ENCODE data around the gene PARP11. TPM values are rescaled to one million over a fixed set of nuclear protein-coding genes. Genes with fewer than 3 reads are reported as not detected.

Gene PARP11
- total and polyA plus RNA-seq, 2 donors (not counting 1 experiment from before 2014, with no cell fraction given), result 6.4 to 26.3 TPM

DNA sequence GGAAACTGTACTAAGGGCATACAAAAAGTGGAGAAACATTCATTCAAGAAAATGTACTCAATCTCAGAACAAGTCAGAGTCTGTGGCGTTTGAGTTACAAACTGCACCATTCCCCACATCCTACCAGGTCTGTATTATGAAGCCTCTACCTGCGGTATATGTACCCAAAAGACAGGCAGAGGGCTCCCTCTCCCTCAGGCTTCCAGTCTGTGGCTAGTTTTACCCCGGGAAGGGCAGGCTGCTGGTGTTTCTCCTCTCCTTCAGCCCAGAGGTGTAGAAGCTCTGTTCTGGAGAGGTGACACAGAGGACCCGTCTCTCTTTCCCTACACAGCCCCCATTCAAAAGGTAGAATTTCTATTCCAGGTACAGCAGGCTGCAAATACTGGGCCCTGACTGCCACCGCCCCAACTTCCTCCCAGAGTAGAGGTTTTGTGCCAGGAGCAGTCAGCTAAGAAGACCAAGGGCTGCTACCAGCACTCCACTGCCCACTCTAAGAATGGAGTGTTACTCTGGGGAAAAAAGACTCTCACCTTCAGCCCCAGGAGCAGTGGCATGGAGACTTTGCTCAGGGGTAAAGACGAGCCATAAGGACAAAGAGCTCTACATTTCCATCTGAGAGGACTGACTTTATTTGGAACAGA lies 39.4 kb downstream of the PARP11 start:
- Histone ChIP-seq H3K79me2 (ENCODE audit: control insufficient read depth, insufficient read depth, low read length) (peaks cover 67% of the 10 kb centered on the region), H3K36me3 (replicated peaks in 1 of 2; ENCODE audit: control extremely low read depth in 1 of 2, control insufficient read depth in 1 of 2, extremely low read depth in 1 of 2, insufficient read depth in 2 of 2, low read length in 1 of 2) (peaks cover 5 to 7% of the 10 kb centered on the region in 2 experiments), H3K4me3 (ENCODE audit: control extremely low read depth in 1 of 5, extremely low read depth in 1 of 5, insufficient read depth in 1 of 5, low read depth in 2 of 5, low read length in 4 of 5) (no peak overlapping the region), H3K9ac (ENCODE audit: low read length) (no peak overlapping the region), H2AFZ (ENCODE audit: insufficient read depth, low read depth, low read length, poor library complexity, severe bottlenecking) (no peak overlapping the region), H3K9me3 (ENCODE audit: control extremely low read depth in 1 of 3, control insufficient read depth in 2 of 3, insufficient read depth in 1 of 3, low read length in 2 of 3) (no peaks in the 10 kb centered on the region), H4K20me1 (ENCODE audit: control insufficient read depth, insufficient read depth, low read length, poor library complexity, severe bottlenecking) (peaks cover 19% of the 10 kb centered on the region), H3K27ac (ENCODE audit: low read length in 2 of 2) (no peak overlapping the region), H3K4me2 (replicated peaks; ENCODE audit: low read depth, low read length, poor library complexity, severe bottlenecking) (no peak overlapping the region), H3K27me3 (replicated peaks in 1 of 4; ENCODE audit: control extremely low read depth in 1 of 4, control insufficient read depth in 3 of 4, insufficient read depth in 4 of 4, low read length in 3 of 4) (no peaks in the 10 kb centered on the region), H3K4me1 (ENCODE audit: control insufficient read depth in 2 of 2, insufficient read depth in 2 of 2, low read length in 2 of 2) (peaks cover 21 to 22% of the 10 kb centered on the region in 2 donors)
- H3K4me3 Mint-ChIP-seq, result no peak overlapping the region
- no peak for DNase-seq
- 100% methylated on average over 2 of the region's 6 CpGs for WGBS (ENCODE audit: insufficient coverage)
- ATAC-seq (ENCODE audit: low read depth), result no peak
- no peak overlapping the region for H3K27ac Mint-ChIP-seq
- ChIA-PET CTCF (no interaction called here), POLR2A (no interaction called here)
- intact Hi-C loops (cut with micrococcal nuclease), result no loop called here
- no peak for TF ChIP-seq EZH2 (IDR thresholded peaks at IDR 0.05; ENCODE audit: borderline replicate concordance, insufficient read depth, low read depth, low read length, poor library complexity, severe bottlenecking)
- TF ChIP-seq, protein P1, sequence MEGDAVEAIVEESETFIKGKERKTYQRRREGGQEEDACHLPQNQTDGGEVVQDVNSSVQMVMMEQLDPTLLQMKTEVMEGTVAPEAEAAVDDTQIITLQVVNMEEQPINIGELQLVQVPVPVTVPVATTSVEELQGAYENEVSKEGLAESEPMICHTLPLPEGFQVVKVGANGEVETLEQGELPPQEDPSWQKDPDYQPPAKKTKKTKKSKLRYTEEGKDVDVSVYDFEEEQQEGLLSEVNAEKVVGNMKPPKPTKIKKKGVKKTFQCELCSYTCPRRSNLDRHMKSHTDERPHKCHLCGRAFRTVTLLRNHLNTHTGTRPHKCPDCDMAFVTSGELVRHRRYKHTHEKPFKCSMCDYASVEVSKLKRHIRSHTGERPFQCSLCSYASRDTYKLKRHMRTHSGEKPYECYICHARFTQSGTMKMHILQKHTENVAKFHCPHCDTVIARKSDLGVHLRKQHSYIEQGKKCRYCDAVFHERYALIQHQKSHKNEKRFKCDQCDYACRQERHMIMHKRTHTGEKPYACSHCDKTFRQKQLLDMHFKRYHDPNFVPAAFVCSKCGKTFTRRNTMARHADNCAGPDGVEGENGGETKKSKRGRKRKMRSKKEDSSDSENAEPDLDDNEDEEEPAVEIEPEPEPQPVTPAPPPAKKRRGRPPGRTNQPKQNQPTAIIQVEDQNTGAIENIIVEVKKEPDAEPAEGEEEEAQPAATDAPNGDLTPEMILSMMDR (IDR thresholded peaks at IDR 0.05), result no peak
- no peaks in the 10 kb centered on the region for H3K27me3 Mint-ChIP-seq
- no peaks in the 10 kb centered on the region for H3K9me3 Mint-ChIP-seq (ENCODE audit: insufficient read depth)
- peaks cover 55% of the 10 kb centered on the region for H3K4me1 Mint-ChIP-seq

DNA sequence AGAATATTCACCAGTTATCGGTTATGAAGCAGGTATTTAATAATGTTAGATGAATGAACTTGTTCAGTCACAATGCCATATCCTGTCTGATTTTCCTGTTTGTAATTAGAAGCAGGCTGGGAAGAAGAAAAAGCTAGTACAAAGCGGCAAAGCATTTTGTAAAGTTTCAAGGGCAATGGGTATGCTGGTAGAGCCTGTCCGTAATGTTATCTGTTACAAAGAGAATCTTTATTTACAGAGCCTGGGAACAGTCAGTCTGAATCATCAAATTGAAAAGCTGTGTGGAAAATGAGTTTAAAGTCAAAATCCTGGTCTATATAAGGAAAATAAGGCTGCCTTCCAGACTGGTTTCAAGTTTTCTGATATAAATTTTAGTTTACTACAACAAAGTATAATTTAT lies 40.5 kb downstream of the PARP11 start:
- no peak overlapping the region for H3K27ac Mint-ChIP-seq
- no peak overlapping the region for H2AFZ ChIP-seq (ENCODE audit: insufficient read depth, low read depth, low read length, poor library complexity, severe bottlenecking)
- POLR2A ChIA-PET, result no interaction called here

More for the DNA sequence above, 40.5 kb downstream of the PARP11 start:
- H3K9ac ChIP-seq (ENCODE audit: low read length), result no peak overlapping the region
- ATAC-seq (ENCODE audit: low read depth), result no peak
- H3K4me2 ChIP-seq (replicated peaks; ENCODE audit: low read depth, low read length, poor library complexity, severe bottlenecking), result no peak overlapping the region
- no peaks in the 10 kb centered on the region for H3K9me3 Mint-ChIP-seq (ENCODE audit: insufficient read depth)
- H3K79me2 ChIP-seq (ENCODE audit: control insufficient read depth, insufficient read depth, low read length), result peaks cover 64% of the 10 kb centered on the region
- CTCF ChIA-PET, result no interaction called here
- H3K27ac ChIP-seq (ENCODE audit: low read length in 2 of 2), result no peak overlapping the region
- H3K9me3 ChIP-seq (ENCODE audit: control extremely low read depth in 1 of 3, control insufficient read depth in 2 of 3, insufficient read depth in 1 of 3, low read length in 2 of 3), result no peaks in the 10 kb centered on the region
- peaks cover 47% of the 10 kb centered on the region for H3K4me1 Mint-ChIP-seq
- no peaks in the 10 kb centered on the region for H3K27me3 ChIP-seq (replicated peaks in 1 of 4; ENCODE audit: control extremely low read depth in 1 of 4, control insufficient read depth in 3 of 4, insufficient read depth in 4 of 4, low read length in 3 of 4)
- intact Hi-C loops (cut with micrococcal nuclease), result no loop called here
- no peak overlapping the region for H3K4me3 Mint-ChIP-seq
- H4K20me1 ChIP-seq (ENCODE audit: control insufficient read depth, insufficient read depth, low read length, poor library complexity, severe bottlenecking), result peaks cover 19% of the 10 kb centered on the region
- DNase-seq, result no peak
- no peaks in the 10 kb centered on the region for H3K27me3 Mint-ChIP-seq
- TF ChIP-seq EZH2 (IDR thresholded peaks at IDR 0.05; ENCODE audit: borderline replicate concordance, insufficient read depth, low read depth, low read length, poor library complexity, severe bottlenecking), result no peak
- peaks cover 14 to 20% of the 10 kb centered on the region in 2 donors for H3K4me1 ChIP-seq (ENCODE audit: control insufficient read depth in 2 of 2, insufficient read depth in 2 of 2, low read length in 2 of 2)
- H3K36me3 ChIP-seq (replicated peaks in 1 of 2; ENCODE audit: control extremely low read depth in 1 of 2, control insufficient read depth in 1 of 2, extremely low read depth in 1 of 2, insufficient read depth in 2 of 2, low read length in 1 of 2), result peaks cover 8% of the 10 kb centered on the region in 2 experiments
- WGBS (ENCODE audit: insufficient coverage), result 100% methylated on average over 1 of the region's 3 CpGs
- H3K4me3 ChIP-seq (ENCODE audit: control extremely low read depth in 1 of 5, extremely low read depth in 1 of 5, insufficient read depth in 1 of 5, low read depth in 2 of 5, low read length in 4 of 5), result no peak overlapping the region
